ENCODE results near the gene FBXO30. TPM values are rescaled to one million over a fixed set of nuclear protein-coding genes. Genes with fewer than 3 reads are reported as not detected.

The FBXO30 gene, protein sequence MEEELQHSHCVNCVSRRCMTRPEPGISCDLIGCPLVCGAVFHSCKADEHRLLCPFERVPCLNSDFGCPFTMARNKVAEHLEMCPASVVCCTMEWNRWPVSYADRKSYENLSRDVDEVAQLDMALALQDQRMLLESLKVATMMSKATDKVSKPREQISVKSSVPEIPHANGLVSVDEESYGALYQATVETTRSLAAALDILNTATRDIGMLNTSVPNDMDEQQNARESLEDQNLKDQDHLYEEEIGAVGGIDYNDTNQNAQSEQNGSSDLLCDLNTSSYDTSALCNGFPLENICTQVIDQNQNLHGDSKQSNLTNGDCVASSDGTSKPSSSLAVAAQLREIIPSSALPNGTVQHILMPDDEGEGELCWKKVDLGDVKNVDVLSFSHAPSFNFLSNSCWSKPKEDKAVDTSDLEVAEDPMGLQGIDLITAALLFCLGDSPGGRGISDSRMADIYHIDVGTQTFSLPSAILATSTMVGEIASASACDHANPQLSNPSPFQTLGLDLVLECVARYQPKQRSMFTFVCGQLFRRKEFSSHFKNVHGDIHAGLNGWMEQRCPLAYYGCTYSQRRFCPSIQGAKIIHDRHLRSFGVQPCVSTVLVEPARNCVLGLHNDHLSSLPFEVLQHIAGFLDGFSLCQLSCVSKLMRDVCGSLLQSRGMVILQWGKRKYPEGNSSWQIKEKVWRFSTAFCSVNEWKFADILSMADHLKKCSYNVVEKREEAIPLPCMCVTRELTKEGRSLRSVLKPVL
- 1 to 10 TPM; 6.9 to 7.8 TPM for total RNA-seq

DNA sequence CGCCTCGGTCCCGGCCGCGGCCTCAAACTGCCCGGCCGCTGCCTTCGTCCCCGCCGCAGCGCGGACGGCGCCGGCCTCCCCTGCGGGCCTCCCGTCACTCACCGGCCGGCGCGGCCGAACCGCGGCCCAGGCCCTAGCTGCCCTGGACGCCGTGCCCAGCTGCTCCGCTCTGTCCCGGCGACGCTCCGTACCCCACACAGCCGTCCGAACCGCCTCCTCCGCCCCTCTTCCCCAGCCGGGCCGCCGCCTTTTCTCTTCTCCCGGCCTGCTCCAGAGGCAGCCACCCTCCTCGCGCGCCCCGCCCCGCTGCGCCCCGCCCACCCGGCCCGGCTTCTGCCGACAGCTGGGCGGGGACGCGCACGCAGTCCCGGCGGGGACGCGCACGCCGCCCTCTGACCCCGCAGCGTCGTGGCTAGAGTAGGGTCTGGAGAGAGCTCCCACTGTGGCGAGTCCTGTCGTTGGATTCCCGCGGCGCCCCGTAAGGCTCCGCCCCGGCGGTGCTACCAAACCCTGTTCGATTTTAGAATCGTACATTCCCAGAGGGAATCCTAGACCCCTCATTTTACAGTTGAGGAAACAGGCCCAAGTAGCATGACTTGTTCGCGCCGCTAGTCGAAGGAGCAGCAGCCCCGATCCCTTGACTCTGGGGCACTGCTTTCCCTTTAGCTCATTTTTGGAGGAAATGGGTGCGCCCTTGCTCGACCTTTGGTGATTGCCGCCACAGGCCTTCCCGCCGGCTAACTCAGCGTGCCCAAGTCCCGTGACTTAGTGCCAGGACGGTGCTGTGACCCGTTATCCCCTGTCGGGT, at the start of gene FBXO30:
TSS of gene FBXO30 (minus strand) at position 295 of the 808 bp plus-strand sequence. CDS start 8,390 bp downstream, outside the sequence.
- DNase-seq (ENCODE audit: low spot score) (peak; percentile 89), ATAC-seq (peak; percentile 96)
- H3K4me3 Mint-ChIP-seq = peak within 1 kb of the TSS; percentile 86
- no peaks in the 10 kb centered on the region for H3K9me3 Mint-ChIP-seq
- peaks cover 25 to 46% of the 10 kb centered on the region in 2 donors for H3K4me1 Mint-ChIP-seq (ENCODE audit: low read depth in 2 of 2)
- no peaks in the 10 kb centered on the region for H3K27me3 Mint-ChIP-seq
- peak within 1 kb of the TSS; percentile 84 to 85 for H3K27ac Mint-ChIP-seq
- no peaks in the 10 kb centered on the region for H3K36me3 Mint-ChIP-seq

DNA sequence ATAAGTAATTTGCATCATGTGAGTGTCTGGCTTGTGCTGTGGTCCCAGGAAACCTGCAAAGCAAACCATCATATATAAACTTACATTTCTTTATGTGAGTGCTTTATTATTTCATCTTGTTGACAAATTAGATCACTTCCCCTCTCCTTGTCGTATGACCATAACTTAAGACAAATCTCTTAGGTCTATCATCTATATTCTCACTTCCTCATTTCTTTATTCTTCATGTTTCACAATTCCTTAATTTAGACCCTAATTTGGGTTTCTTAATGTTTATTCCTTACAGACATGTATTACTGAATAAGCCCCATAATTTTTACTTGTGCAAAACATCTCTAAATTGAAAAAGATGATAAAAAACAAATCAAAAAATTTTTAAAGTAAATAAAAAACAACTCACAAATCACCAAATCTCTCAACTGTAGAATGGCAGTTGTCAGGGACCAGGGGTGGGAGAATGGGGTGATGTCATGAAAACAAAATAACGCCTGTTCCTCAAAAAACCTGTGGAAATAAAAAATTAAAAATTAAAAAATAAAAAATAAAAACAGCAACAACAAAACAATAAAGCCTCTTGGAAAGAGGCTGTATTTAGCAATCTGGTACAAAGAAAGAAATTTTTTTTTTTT, 49.5 kb upstream of the FBXO30 start:
- Mint-ChIP-seq H3K4me3 (no peak overlapping the region), H3K36me3 (peaks cover 14% of the 10 kb centered on the region), H3K27me3 (no peaks in the 10 kb centered on the region), H3K4me1 (ENCODE audit: low read depth in 2 of 2) (peaks cover 26 to 39% of the 10 kb centered on the region in 2 donors), H3K9me3 (peaks cover 7% of the 10 kb centered on the region), H3K27ac (no peak overlapping the region)
- ATAC-seq (no peak), DNase-seq (ENCODE audit: low spot score) (no peak)

- Mint-ChIP-seq H3K4me1 (ENCODE audit: low read depth in 2 of 2) (peaks cover 26 to 39% of the 10 kb centered on the region in 2 donors), H3K9me3 (peaks cover 7% of the 10 kb centered on the region), H3K4me3 (peak overlapping the region; percentile 37), H3K36me3 (peaks cover 14% of the 10 kb centered on the region), H3K27me3 (no peaks in the 10 kb centered on the region), H3K27ac (no peak overlapping the region)
- DNase-seq (ENCODE audit: low spot score) = no peak
- ATAC-seq = no peak
These were observed 48.8 kb upstream of the FBXO30 start for GRCh38 chr6:145863366-145863765.

- no peaks in the 10 kb centered on the region for H3K27me3 Mint-ChIP-seq
- H3K27ac Mint-ChIP-seq = no peak overlapping the region
- peaks cover 7% of the 10 kb centered on the region for H3K9me3 Mint-ChIP-seq
- DNase-seq (ENCODE audit: low spot score) (no peak), ATAC-seq (no peak)
- peaks cover 7 to 14% of the 10 kb centered on the region in 2 donors for H3K4me1 Mint-ChIP-seq (ENCODE audit: low read depth in 2 of 2)
- no peak overlapping the region for H3K4me3 Mint-ChIP-seq
- peaks cover 18% of the 10 kb centered on the region for H3K36me3 Mint-ChIP-seq
These were observed 46.0 kb upstream of the FBXO30 start for GRCh38 chr6:145860562-145860961.

GRCh38 chr6:145850671-145851070, 36.1 kb upstream of the FBXO30 start:
- H3K36me3 Mint-ChIP-seq = no peaks in the 10 kb centered on the region
- H3K4me3 Mint-ChIP-seq = no peak overlapping the region
- no peak overlapping the region for H3K27ac Mint-ChIP-seq
- H3K27me3 Mint-ChIP-seq = no peaks in the 10 kb centered on the region
- no peaks in the 10 kb centered on the region for H3K9me3 Mint-ChIP-seq
- H3K4me1 Mint-ChIP-seq (ENCODE audit: low read depth in 2 of 2) = peaks cover 7% of the 10 kb centered on the region in 2 donors
- DNase-seq (ENCODE audit: low spot score) (no peak), ATAC-seq (no peak)

GRCh38 chr6:145848541-145848940, 33.9 kb upstream of the FBXO30 start:
- Mint-ChIP-seq H3K9me3 (no peaks in the 10 kb centered on the region), H3K27ac (no peak overlapping the region), H3K27me3 (no peaks in the 10 kb centered on the region), H3K4me1 (ENCODE audit: low read depth in 2 of 2) (peaks cover 11 to 12% of the 10 kb centered on the region in 2 donors), H3K36me3 (no peaks in the 10 kb centered on the region), H3K4me3 (no peak overlapping the region)
- no peak for ATAC-seq
- DNase-seq (ENCODE audit: low spot score) = no peak

- H3K36me3 Mint-ChIP-seq = no peaks in the 10 kb centered on the region
- DNase-seq (ENCODE audit: low spot score) = no peak
- no peaks in the 10 kb centered on the region for H3K9me3 Mint-ChIP-seq
- H3K4me1 Mint-ChIP-seq (ENCODE audit: low read depth in 2 of 2) = peaks cover 12 to 15% of the 10 kb centered on the region in 2 donors
- H3K4me3 Mint-ChIP-seq = peak overlapping the region; percentile 6
- peak; percentile 90 to 91 for ATAC-seq
- H3K27ac Mint-ChIP-seq = peak overlapping the region; percentile 20 to 66
- no peaks in the 10 kb centered on the region for H3K27me3 Mint-ChIP-seq
These were observed 31.0 kb upstream of the FBXO30 start for GRCh38 chr6:145845557-145845956.

GRCh38 chr6:145844933-145845540, 30.4 kb upstream of the FBXO30 start:
- Mint-ChIP-seq H3K4me1 (ENCODE audit: low read depth in 2 of 2) (peaks cover 12 to 15% of the 10 kb centered on the region in 2 donors), H3K9me3 (no peaks in the 10 kb centered on the region), H3K36me3 (no peaks in the 10 kb centered on the region), H3K27ac (no peak overlapping the region), H3K4me3 (no peak overlapping the region), H3K27me3 (no peaks in the 10 kb centered on the region)
- DNase-seq (ENCODE audit: low spot score) = no peak
- ATAC-seq = peak; percentile 54 to 73

DNA sequence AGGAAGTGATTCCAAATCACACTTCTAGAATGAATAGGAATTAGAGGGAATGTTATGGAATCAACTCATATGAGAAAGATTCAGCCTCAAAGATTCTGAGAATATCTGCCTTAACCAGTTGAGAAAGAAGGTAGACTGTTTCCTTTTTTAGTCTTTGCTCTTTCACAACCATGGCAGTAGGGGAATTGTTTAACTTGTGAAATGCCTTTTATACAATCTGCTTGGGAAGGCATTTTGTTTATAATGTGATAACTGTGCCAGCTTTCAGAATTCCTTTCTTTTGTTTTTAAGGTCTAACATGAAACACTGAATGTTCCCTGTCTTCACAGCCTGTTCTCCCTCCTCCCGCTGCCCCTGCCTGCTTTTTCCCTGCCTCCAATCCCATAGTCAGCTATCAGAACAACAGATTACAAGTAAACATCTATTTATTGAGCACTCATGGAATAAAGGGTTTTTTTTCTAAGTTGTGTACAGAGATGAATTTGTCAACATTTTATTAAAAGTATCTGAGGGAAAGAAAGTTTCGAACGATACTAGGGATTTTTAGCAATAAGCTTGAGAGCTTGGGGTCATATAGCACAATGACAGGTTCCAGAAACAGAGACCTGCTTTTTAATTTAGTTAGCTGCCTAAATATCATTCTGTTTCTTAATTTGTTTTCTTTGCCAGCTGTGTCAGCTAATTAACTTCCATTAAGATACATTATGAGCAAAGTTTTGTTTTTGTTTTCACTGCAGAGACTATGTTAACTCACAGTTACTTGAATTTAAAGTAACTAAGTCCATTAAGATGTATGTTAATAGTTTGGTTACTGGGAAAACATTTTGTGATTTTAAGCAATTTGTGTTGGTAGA, 28.3 kb upstream of the FBXO30 start:
- ATAC-seq = no peak
- H3K4me1 Mint-ChIP-seq (ENCODE audit: low read depth in 2 of 2) = peaks cover 12 to 15% of the 10 kb centered on the region in 2 donors
- no peak for DNase-seq (ENCODE audit: low spot score)

GRCh38 chr6:145841668-145842067, 27.1 kb upstream of the FBXO30 start:
- no peaks in the 10 kb centered on the region for H3K9me3 Mint-ChIP-seq
- no peak for ATAC-seq

More for the DNA sequence above, 28.3 kb upstream of the FBXO30 start:
- Mint-ChIP-seq H3K27ac (no peak overlapping the region), H3K9me3 (no peaks in the 10 kb centered on the region), H3K4me3 (no peak overlapping the region), H3K36me3 (no peaks in the 10 kb centered on the region), H3K27me3 (no peaks in the 10 kb centered on the region)

DNA sequence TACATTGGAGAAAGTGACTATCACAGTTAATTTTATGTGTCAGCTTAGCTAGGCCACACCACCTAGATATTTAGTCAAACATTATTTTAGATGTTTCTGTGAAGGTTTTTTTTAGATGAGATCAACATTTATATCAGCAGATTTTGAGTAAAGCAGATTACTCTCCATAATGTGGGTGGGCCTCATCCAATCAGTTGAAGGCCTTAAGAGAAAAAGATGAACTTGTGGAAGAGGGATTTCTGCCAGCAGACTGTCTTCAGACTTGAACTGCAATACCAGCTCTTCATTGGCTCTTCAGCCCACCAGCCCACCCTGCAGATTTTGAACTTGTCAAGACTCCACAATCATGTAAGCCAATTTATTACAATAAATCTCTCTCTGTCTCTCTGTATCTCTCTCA, 25.1 kb upstream of the FBXO30 start:
- no peak overlapping the region for H3K27ac Mint-ChIP-seq
- no peak overlapping the region for H3K4me3 Mint-ChIP-seq
- no peaks in the 10 kb centered on the region for H3K27me3 Mint-ChIP-seq
- peaks cover 10 to 12% of the 10 kb centered on the region in 2 donors for H3K4me1 Mint-ChIP-seq (ENCODE audit: low read depth in 2 of 2)
- H3K36me3 Mint-ChIP-seq = no peaks in the 10 kb centered on the region
- no peaks in the 10 kb centered on the region for H3K9me3 Mint-ChIP-seq
- DNase-seq (ENCODE audit: low spot score) (no peak), ATAC-seq (no peak)

More at GRCh38 chr6:145841668-145842067, 27.1 kb upstream of the FBXO30 start:
- H3K27ac Mint-ChIP-seq = no peak overlapping the region
- H3K4me3 Mint-ChIP-seq = no peak overlapping the region
- peaks cover 12 to 15% of the 10 kb centered on the region in 2 donors for H3K4me1 Mint-ChIP-seq (ENCODE audit: low read depth in 2 of 2)
- no peak for DNase-seq (ENCODE audit: low spot score)
- H3K36me3 Mint-ChIP-seq = no peaks in the 10 kb centered on the region
- no peaks in the 10 kb centered on the region for H3K27me3 Mint-ChIP-seq

- no peak overlapping the region for H3K4me3 Mint-ChIP-seq
- no peaks in the 10 kb centered on the region for H3K36me3 Mint-ChIP-seq
- H3K9me3 Mint-ChIP-seq = no peaks in the 10 kb centered on the region
- DNase-seq (ENCODE audit: low spot score) (no peak), ATAC-seq (no peak)
- H3K27me3 Mint-ChIP-seq = no peaks in the 10 kb centered on the region
- H3K27ac Mint-ChIP-seq = no peak overlapping the region
- peaks cover 7 to 10% of the 10 kb centered on the region in 2 donors for H3K4me1 Mint-ChIP-seq (ENCODE audit: low read depth in 2 of 2)
These were observed 23.7 kb upstream of the FBXO30 start for GRCh38 chr6:145838305-145838704.

Measured in natural killer cell treated with Interleukin-12 subunit alpha and Interleukin-12 subunit beta and Interleukin-15 and Interleukin-18, amount 100 ng/mL, for 72 hours (primary cell).